HG03025 (cell line): ENCODE measurements around the gene GDF2.
A peak's percentile ranks its signal among the peaks of the same experiment; 100 is the strongest.

Experiments
- ATAC-seq: cut with Tn5 transposase; IDR thresholded peaks from one replicate; pipeline ENCODE4 v1.9.1; 2021; ENCODE audit warnings: mild to moderate bottlenecking, moderate library complexity; ENCODE audit not compliant: unreplicated experiment, low FRiP score

The GDF2 gene

GRCh38 chr10:47311193-47311931, 10.9 kb upstream of the GDF2 start:
- no peak for ATAC-seq

GRCh38 chr10:47311932-47312662, 10.2 kb upstream of the GDF2 start:
- peak; percentile 61 for ATAC-seq

GRCh38 chr10:47312663-47312995, 9.6 kb upstream of the GDF2 start:
- ATAC-seq, result no peak

- ATAC-seq, result no peak
These were observed 7.8 kb upstream of the GDF2 start for GRCh38 chr10:47314416-47314970.

- no peak for ATAC-seq
These were observed 6.8 kb upstream of the GDF2 start for GRCh38 chr10:47315421-47315820.

- no peak for ATAC-seq
These were observed 6.1 kb upstream of the GDF2 start for GRCh38 chr10:47316131-47316530.

GRCh38 chr10:47317251-47317650, 5.0 kb upstream of the GDF2 start:
- ATAC-seq, result no peak

GRCh38 chr10:47318706-47319105, 3.5 kb upstream of the GDF2 start:
- ATAC-seq, result no peak

GRCh38 chr10:47319784-47320183, 2.5 kb upstream of the GDF2 start:
- no peak for ATAC-seq

- ATAC-seq, result no peak
These were observed 1.4 kb upstream of the GDF2 start for GRCh38 chr10:47320812-47321211.

- no peak for ATAC-seq
These were observed 596 bp upstream of the GDF2 start for GRCh38 chr10:47321521-47322195.

- ATAC-seq, result no peak
These were observed 833 bp downstream of the GDF2 start for GRCh38 chr10:47323087-47323486.

- no peak for ATAC-seq
These were observed 1.5 kb downstream of the GDF2 start for GRCh38 chr10:47323636-47324296.

- ATAC-seq, result no peak
These were observed 3.3 kb downstream of the GDF2 start for GRCh38 chr10:47325303-47326291.

GRCh38 chr10:47326306-47326926, 4.2 kb downstream of the GDF2 start:
- ATAC-seq, result no peak

- no peak for ATAC-seq
These were observed 4.7 kb downstream of the GDF2 start for GRCh38 chr10:47326927-47327330.

- no peak for ATAC-seq
These were observed 7.6 kb downstream of the GDF2 start for GRCh38 chr10:47329855-47330254.

- ATAC-seq, result no peak
These were observed 8.1 kb downstream of the GDF2 start for GRCh38 chr10:47330366-47330765.

GRCh38 chr10:47330804-47331203, 8.6 kb downstream of the GDF2 start:
- no peak for ATAC-seq
